ENCODE results near the gene EFTUD2.

GRCh38 chr17:44887971-44888954, 11.0 kb downstream of the EFTUD2 start:
- TF ChIP-seq BRCA1 (IDR thresholded peaks at IDR 0.05), result no peak
- no peak for TF ChIP-seq BRCA1 (CRISPR knock-in tag; IDR thresholded peaks at IDR 0.05)
- TF ChIP-seq ZNF143 (CRISPR knock-in tag; IDR thresholded peaks at IDR 0.05), result no peak
- TF ChIP-seq SMARCA5 (IDR thresholded peaks at IDR 0.05), result no peak
- TF ChIP-seq ARHGAP35 (IDR thresholded peaks at IDR 0.05; ENCODE audit: partially characterized antibody), result no peak
- no peak for TF ChIP-seq POLR2A (conservative IDR thresholded peaks at IDR 0.05)
- no peak for TF ChIP-seq CHD2 (IDR thresholded peaks at IDR 0.05; ENCODE audit: low read depth, low read length)

All from K562 (cell line).